VCaP (cell line): ENCODE measurements around the gene C11orf86.
"Not testable (repeated sequence)": the region's sequence is repeated elsewhere in the genome, so short reads cannot be mapped to it uniquely, and the experiment has no call there.

Experiments
- H3K27ac ChIP-seq: fragments of 450-650 bp; 2 replicates; pipeline ENCODE4 v1.5.1; 2017
- TF ChIP-seq, protein P1 (sequence below): fragments of 450-650 bp; conservative IDR thresholded peaks from 2 replicates; pipeline ENCODE4 v1.5.1; 2017; ENCODE audit warnings: mild to moderate bottlenecking, moderate library complexity

C11orf86 gene

DNA sequence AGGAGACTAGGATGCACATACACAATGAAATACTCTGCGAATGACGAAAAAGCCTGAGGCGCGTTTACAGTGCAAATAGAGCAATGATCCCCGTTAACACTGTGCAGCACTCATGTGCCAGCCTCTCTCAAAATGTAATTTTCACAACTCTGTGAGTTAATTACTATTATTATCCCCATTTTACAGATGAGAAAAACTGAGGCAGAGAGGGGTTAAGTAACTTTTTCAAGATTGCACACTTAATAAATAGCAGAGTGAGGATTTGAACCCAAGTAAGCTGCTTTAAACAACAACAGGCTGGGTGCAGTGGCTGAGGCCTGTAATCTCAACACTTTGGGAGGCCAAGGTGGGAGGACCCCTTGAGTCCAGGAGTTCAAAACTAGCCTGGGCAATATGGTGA is 26.2 kb downstream of the C11orf86 start:
- no peak overlapping the region for H3K27ac ChIP-seq
- TF ChIP-seq, protein P1, sequence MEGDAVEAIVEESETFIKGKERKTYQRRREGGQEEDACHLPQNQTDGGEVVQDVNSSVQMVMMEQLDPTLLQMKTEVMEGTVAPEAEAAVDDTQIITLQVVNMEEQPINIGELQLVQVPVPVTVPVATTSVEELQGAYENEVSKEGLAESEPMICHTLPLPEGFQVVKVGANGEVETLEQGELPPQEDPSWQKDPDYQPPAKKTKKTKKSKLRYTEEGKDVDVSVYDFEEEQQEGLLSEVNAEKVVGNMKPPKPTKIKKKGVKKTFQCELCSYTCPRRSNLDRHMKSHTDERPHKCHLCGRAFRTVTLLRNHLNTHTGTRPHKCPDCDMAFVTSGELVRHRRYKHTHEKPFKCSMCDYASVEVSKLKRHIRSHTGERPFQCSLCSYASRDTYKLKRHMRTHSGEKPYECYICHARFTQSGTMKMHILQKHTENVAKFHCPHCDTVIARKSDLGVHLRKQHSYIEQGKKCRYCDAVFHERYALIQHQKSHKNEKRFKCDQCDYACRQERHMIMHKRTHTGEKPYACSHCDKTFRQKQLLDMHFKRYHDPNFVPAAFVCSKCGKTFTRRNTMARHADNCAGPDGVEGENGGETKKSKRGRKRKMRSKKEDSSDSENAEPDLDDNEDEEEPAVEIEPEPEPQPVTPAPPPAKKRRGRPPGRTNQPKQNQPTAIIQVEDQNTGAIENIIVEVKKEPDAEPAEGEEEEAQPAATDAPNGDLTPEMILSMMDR, result no peak

DNA sequence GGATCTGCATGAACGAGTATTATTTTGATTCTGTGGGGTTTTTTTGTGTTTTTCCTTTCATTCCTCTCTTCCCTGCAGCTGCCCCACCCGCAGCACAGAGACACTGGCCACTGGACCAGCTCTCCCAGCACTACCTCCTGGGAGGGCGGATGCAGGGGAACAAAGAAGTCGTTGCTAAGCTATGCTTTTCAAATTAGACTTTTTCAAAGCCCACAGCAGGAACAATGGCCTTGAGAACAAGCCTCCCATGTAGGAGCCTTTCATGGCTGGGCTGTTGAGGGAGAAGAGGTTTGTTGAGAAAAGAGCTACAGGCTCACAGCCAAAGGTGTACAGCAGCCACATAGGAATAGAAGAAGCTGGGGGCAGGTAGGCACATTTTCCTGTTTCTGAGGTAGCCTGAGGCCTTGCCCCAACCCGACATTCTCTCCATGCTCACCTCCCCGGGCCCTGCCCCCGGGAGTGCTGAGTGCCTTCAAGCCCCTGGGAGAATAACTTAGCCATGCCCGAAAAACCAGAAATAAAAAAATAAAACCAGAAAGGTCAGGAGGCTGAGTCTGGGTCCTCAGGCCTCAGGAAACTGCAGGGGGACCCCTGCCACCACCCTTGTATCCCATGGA is 27.3 kb downstream of the C11orf86 start:
- TF ChIP-seq, protein P1, result no peak
- no peak overlapping the region for H3K27ac ChIP-seq

DNA sequence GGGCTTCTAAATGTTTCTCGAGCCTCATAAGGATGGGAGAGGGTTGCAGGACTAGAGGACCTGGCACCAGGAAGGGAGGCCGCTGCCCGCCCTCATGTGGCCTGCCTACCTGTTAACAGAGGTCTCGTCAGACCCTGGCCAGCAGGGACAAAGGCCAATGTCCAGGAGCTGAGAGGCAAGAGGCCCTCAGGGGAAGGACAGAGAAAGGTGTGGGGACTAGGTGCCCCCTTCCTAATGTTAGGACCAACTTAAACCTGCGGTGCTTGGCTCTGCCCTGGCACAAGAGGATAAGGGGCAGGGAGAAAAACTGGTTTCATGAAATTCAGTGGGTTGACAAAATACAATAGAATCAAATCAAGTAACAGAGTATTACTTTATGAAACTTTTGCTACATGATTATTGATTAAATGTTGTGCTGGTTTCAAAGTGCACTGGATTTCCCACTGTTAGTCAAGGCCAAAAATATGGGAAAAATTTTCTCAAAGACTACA is 27.9 kb downstream of the C11orf86 start:
- H3K27ac ChIP-seq, result no peak overlapping the region
- TF ChIP-seq, protein P1, result no peak

DNA sequence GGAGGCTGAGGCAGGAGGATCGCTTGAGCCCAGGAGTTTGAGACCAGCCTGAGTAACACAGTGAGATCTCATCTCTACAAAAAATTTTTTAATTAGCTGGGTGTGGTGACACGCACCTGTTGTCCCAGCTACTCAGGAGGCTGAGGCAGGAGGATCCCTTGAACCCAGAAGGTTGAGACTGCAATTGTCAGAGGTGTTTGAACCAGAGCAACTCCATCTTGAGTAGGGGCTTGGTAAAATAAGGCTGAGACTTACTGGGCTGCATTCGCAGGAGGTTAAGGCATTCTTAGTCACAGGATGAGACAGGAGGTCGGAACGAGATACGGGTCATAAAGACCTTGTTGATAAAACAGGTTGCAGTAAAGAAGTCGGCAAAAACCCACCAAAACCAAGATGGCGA is 30.1 kb downstream of the C11orf86 start:
- not testable (repeated sequence) for H3K27ac ChIP-seq

DNA sequence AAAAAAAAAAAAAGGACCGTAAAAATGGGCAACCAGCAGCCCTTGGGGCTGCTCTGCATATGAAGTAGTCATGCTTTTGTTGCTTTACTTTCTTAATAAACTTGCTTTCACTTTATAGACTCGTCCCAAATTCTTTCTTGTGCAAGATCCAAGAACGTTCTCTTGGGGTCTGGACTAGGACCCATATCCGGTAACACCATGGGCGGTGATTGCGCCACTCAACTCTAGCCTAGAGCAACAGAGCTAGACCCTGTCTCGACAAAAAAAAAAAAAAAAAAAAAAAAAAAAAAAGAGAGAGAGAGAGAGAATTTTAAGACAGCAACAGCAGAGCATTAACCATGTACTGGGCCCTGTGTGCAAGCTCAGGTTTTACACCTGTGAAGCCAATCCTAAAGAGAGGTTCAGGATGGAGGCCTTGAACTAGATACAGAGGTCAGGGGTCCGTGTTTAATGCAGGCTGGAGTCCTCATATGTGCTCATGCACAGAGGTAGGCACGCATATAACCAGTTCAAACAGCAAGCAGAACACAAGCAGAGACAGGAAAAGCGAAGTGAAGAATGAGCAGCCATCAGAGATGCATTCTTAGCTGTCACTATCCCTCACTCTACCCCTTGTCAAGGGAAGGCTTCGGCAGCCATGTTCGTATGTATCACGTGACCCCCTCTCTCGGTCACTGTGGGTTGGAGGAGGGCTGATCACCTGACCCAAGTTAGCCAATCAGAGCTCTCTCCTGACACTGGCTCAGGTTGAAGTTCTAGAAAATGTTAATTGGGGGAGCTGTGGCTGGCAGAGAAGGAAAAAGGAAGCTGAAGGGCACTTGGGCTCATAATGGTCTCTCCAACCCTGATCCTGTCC is 31.2 kb downstream of the C11orf86 start:
- TF ChIP-seq, protein P1, result no peak
- no peak overlapping the region for H3K27ac ChIP-seq

DNA sequence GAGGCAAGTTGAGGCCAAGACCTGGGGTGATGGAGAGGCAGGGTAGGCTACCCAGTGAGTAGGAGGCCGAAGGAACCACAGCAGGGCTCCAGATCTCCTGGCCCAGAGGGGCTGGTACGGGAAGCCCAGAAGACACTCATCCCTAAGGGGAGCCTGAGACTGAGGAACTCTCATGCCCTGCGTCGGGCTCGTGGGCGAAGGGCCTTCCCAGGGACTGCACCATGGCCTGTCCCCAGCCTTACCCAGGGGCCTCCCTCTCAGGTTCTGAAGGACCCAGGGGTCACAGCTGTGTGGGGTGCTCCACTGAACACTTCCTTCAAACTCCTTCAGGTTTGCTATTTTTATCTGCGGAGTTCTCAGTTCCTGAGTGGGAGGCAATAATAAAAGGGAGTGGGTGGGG is 32.0 kb downstream of the C11orf86 start:
- TF ChIP-seq, protein P1, result no peak

DNA sequence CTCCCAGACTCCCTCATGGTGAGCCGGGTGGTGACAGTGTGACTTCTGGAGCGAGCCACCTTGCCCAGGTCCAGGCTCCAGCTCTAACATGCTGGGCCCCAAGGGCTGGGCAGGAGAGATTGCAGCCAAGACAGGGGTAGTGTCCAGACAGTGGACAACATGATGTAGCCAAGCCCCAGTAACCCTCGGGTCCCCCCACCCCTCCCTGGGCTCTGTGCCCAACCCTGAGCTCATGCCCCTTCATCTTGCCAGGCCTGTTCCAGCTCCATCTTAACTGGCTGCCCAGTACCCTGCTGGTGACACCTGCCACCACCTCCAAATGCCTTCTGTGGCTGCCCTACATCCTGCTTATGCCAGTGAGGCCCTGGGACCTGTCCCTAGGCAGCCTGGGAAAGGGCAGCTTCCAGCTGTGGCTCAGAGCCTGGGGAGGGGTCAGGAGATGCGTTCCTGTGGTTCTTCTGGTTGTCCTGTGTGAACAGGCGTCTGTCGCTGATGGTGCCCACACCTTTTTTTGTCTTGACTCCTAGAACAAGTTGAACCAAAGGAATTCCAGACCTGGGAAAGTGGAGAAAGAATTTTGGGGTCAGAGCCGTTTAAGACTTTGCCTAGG is 35.3 kb downstream of the C11orf86 start:
- no peak overlapping the region for H3K27ac ChIP-seq
- TF ChIP-seq, protein P1, result no peak

More for the DNA sequence above, 32.0 kb downstream of the C11orf86 start:
- no peak overlapping the region for H3K27ac ChIP-seq
